Activated CD8-positive, alpha-beta memory T cell treated with anti-CD3 and anti-CD28 coated beads, Interleukin-2, amount 50 U/mL, for 24 hours (primary cell): ENCODE measurements around the gene PTPN6.

Source experiments
- DNase-seq: peaks from one replicate; pipeline ENCODE4 v3.0.0-alpha.2; 2020; ENCODE audit errors: extremely low read depth

Gene PTPN6

GRCh38 chr12:7009512-7009911 is 58.4 kb downstream of the PTPN6 start:
- DNase-seq = no peak
